WTC11 (cell line): ENCODE results near the gene SDHAF3. TPM values are rescaled to one million over a fixed set of nuclear protein-coding genes. Genes with fewer than 3 reads are reported as not detected.

Experiments used
- ATAC-seq: fragments of 200-7000 bp; cut with Tn5 transposase; 2 replicates; pipeline ENCODE4 v1.10.0; 2021; ENCODE audit warnings: mild to moderate bottlenecking, moderate library complexity
- CTCF ChIA-PET: fragments of 300-600 bp; sonication (Branson Sonifier 250); formaldehyde crosslinking; loops from one replicate; lab custom pipeline; 2021; ENCODE audit warnings: antibody characterized with exemption; lab: Charles Lee
- POLR2A ChIA-PET: fragments of 350-600 bp; sonication (Branson Sonifier 250); formaldehyde crosslinking; loops from one replicate; lab custom pipeline; 2021; ENCODE audit warnings: antibody characterized with exemption; lab: Charles Lee
- DNase-seq: peaks from one replicate; pipeline ENCODE4 v3.0.0; 2021; ENCODE audit warnings: low spot score
- H3K27ac Mint-ChIP-seq: 2 replicates; pipeline ENCODE4 v1.8.0; 2021; ENCODE audit warnings: mixed read lengths
- H3K27me3 Mint-ChIP-seq: 2 replicates; pipeline ENCODE4 v1.8.0; 2021; ENCODE audit warnings: low read depth, mild to moderate bottlenecking, moderate library complexity, mixed read lengths
- H3K36me3 Mint-ChIP-seq: 2 replicates; pipeline ENCODE4 v1.8.0; 2021; ENCODE audit warnings: mixed read lengths
- H3K4me1 Mint-ChIP-seq: 2 replicates; pipeline ENCODE4 v1.8.0; 2022; ENCODE audit warnings: mixed read lengths
- H3K4me3 Mint-ChIP-seq: 2 replicates; pipeline ENCODE4 v1.8.0; 2021; ENCODE audit warnings: mild to moderate bottlenecking, moderate library complexity, mixed read lengths
- H3K9me3 Mint-ChIP-seq: 2 replicates; pipeline ENCODE4 v1.8.0; 2021; ENCODE audit warnings: mixed read lengths
- ATF2 ChIP-seq: sonication (generic); formaldehyde crosslinking; IDR thresholded peaks from 2 replicates; pipeline ENCODE4 v1.8.1; 2022; ENCODE audit warnings: low read depth, missing genetic modification reagents, borderline replicate concordance
- CBFB ChIP-seq: sonication (generic); formaldehyde crosslinking; IDR thresholded peaks from 2 replicates; pipeline ENCODE4 v1.8.1; 2022; ENCODE audit warnings: mild to moderate bottlenecking, low read depth, missing genetic modification reagents
- ELF4 ChIP-seq: sonication (generic); formaldehyde crosslinking; IDR thresholded peaks from 2 replicates; pipeline ENCODE4 v1.8.1; 2022; ENCODE audit warnings: low read depth, mild to moderate bottlenecking, moderate library complexity, missing genetic modification reagents
- MAX ChIP-seq: sonication (generic); formaldehyde crosslinking; IDR thresholded peaks from 2 replicates; pipeline ENCODE4 v1.8.0; 2022; ENCODE audit warnings: mild to moderate bottlenecking, missing genetic modification reagents
- NFYB ChIP-seq: sonication (generic); formaldehyde crosslinking; conservative IDR thresholded peaks from 2 replicates; pipeline ENCODE4 v1.8.0; 2022; ENCODE audit warnings: low read depth, missing genetic modification reagents
- NR3C1 ChIP-seq: sonication (generic); formaldehyde crosslinking; conservative IDR thresholded peaks from 2 replicates; pipeline ENCODE4 v1.8.1; 2023; ENCODE audit warnings: low read depth, mild to moderate bottlenecking, missing genetic modification reagents
- RORB ChIP-seq: fragments of 250-450 bp; sonication (Bioruptor Pico); IDR thresholded peaks from 2 replicates; pipeline ENCODE4 v1.9.0; 2021; ENCODE audit warnings: mild to moderate bottlenecking
- SMAD3 ChIP-seq: sonication (generic); formaldehyde crosslinking; IDR thresholded peaks from 2 replicates; pipeline ENCODE4 v1.8.0; 2022; ENCODE audit warnings: missing genetic modification reagents, mild to moderate bottlenecking, borderline replicate concordance
- SP1 ChIP-seq: sonication (generic); formaldehyde crosslinking; conservative IDR thresholded peaks from 2 replicates; pipeline ENCODE4 v1.8.1; 2022; ENCODE audit warnings: missing genetic modification reagents
- STAT6 ChIP-seq: sonication (generic); formaldehyde crosslinking; conservative IDR thresholded peaks from 2 replicates; pipeline ENCODE4 v1.8.1; 2023; ENCODE audit warnings: mild to moderate bottlenecking, low read depth, missing genetic modification reagents, moderate library complexity
- TCF7 ChIP-seq: sonication (generic); formaldehyde crosslinking; IDR thresholded peaks from 2 replicates; pipeline ENCODE4 v1.8.0; 2022; ENCODE audit warnings: mild to moderate bottlenecking, low read depth, missing genetic modification reagents, moderate library complexity
- TEAD4 ChIP-seq: sonication (generic); formaldehyde crosslinking; IDR thresholded peaks from 2 replicates; pipeline ENCODE4 v1.8.0; 2022; ENCODE audit warnings: mild to moderate bottlenecking, missing genetic modification reagents
- USF1 ChIP-seq: sonication (generic); formaldehyde crosslinking; IDR thresholded peaks from 2 replicates; pipeline ENCODE4 v1.8.0; 2022; ENCODE audit warnings: mild to moderate bottlenecking, missing genetic modification reagents
- ZNF121 ChIP-seq: sonication (generic); formaldehyde crosslinking; IDR thresholded peaks from 2 replicates; pipeline ENCODE4 v1.8.0; 2023; ENCODE audit warnings: missing genetic modification reagents
- ZNF263 ChIP-seq: sonication (generic); formaldehyde crosslinking; IDR thresholded peaks from 2 replicates; pipeline ENCODE4 v1.8.1; 2022; ENCODE audit warnings: low read depth, mild to moderate bottlenecking, moderate library complexity, missing genetic modification reagents
- ZNF423 ChIP-seq: fragments of 250-450 bp; sonication (Bioruptor Pico); IDR thresholded peaks from 2 replicates; pipeline ENCODE4 v2.1.2; 2022; ENCODE audit warnings: mild to moderate bottlenecking, moderate library complexity
- ZNF532 ChIP-seq: fragments of 250-450 bp; sonication (Bioruptor Pico); IDR thresholded peaks from 2 replicates; pipeline ENCODE4 v1.9.0; 2021; ENCODE audit warnings: mild to moderate bottlenecking, borderline replicate concordance
- total RNA-seq: library from RNA; stranded (reverse); gene quantifications from 3 replicates; pipeline ENCODE4 v1.2.3, GENCODE V29; 2021
- TF ChIP-seq, protein P1 (sequence below): sonication (generic); formaldehyde crosslinking; IDR thresholded peaks from 2 replicates; pipeline ENCODE4 v1.8.0; 2023; ENCODE audit warnings: mild to moderate bottlenecking, missing genetic modification reagents
- TF ChIP-seq, protein P2 (sequence below): fragments of 250-450 bp; sonication (Bioruptor Pico); IDR thresholded peaks from 2 replicates; pipeline ENCODE4 v2.1.2; 2022; ENCODE audit warnings: mild to moderate bottlenecking, moderate library complexity

Gene SDHAF3
- total RNA-seq, 1 experiment from 2014 or later, result 32.0 TPM

DNA sequence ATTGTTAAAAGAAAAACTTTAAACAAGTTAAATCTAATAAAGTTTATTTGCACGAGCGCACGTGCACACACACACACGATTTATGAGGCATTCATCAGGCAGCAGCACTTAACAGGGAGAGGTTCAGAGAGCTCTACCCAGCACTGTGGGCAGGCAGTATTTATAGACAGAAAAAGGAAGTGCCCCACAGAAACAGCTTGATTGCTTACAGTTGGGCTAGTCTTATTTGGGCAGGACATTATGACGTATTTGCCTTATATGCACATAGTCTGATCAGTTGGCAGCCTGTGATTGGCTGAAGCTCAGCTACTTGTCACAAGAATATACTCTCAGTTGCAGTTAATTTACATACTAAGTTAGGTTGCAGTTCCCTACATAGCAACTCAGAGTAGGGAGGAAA is 1.2 kb upstream of the SDHAF3 start:
- H3K27me3 Mint-ChIP-seq, result peaks cover 12% of the 10 kb centered on the region
- peaks cover 28% of the 10 kb centered on the region for H3K4me1 Mint-ChIP-seq
- CTCF ChIA-PET, result interaction anchor here (1.5 to 1.6 kb wide), 2 partner anchors 12 to 897 kb away, joined by 3 to 5 read pairs; no protein-coding TSS in a partner anchor
- POLR2A ChIA-PET, result interaction anchor here (1.3 to 2.2 kb wide), 2 partner anchors 10 to 756 kb away, joined by 4 to 14 read pairs; partner anchors contain the start of gene ASNS
- H3K36me3 Mint-ChIP-seq, result no peaks in the 10 kb centered on the region
- ATAC-seq (no peak), DNase-seq (no peak)
- H3K27ac Mint-ChIP-seq, result no peak overlapping the region
- peak overlapping the region; percentile 97 for H3K4me3 Mint-ChIP-seq
- peaks cover 4% of the 10 kb centered on the region; the same call in 1 of the 2 replicates for H3K9me3 Mint-ChIP-seq
- TF ChIP-seq CBFB (CRISPR knock-in tag) (no peak), STAT6 (CRISPR knock-in tag) (no peak), TCF7 (CRISPR knock-in tag) (no peak), TEAD4 (CRISPR knock-in tag) (no peak), SMAD3 (CRISPR knock-in tag) (no peak), SP1 (CRISPR knock-in tag) (no peak), ZNF263 (CRISPR knock-in tag) (no peak), ATF2 (CRISPR knock-in tag) (no peak), NR3C1 (CRISPR knock-in tag) (no peak), ZNF532 (CRISPR knock-in tag) (no peak), ZNF121 (CRISPR knock-in tag) (no peak)
- TF ChIP-seq, protein P1, sequence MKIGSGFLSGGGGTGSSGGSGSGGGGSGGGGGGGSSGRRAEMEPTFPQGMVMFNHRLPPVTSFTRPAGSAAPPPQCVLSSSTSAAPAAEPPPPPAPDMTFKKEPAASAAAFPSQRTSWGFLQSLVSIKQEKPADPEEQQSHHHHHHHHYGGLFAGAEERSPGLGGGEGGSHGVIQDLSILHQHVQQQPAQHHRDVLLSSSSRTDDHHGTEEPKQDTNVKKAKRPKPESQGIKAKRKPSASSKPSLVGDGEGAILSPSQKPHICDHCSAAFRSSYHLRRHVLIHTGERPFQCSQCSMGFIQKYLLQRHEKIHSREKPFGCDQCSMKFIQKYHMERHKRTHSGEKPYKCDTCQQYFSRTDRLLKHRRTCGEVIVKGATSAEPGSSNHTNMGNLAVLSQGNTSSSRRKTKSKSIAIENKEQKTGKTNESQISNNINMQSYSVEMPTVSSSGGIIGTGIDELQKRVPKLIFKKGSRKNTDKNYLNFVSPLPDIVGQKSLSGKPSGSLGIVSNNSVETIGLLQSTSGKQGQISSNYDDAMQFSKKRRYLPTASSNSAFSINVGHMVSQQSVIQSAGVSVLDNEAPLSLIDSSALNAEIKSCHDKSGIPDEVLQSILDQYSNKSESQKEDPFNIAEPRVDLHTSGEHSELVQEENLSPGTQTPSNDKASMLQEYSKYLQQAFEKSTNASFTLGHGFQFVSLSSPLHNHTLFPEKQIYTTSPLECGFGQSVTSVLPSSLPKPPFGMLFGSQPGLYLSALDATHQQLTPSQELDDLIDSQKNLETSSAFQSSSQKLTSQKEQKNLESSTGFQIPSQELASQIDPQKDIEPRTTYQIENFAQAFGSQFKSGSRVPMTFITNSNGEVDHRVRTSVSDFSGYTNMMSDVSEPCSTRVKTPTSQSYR, result no peak

- ChIA-PET POLR2A (interaction anchor here (0.6 to 2.2 kb wide), 5 partner anchors 10 to 1439 kb away, joined by 3 to 14 read pairs (median 4); partner anchors contain the start of gene ASNS), CTCF (interaction anchor here (0.6 to 1.6 kb wide), 6 partner anchors 10 to 897 kb away, joined by 3 to 6 read pairs (median 4); no protein-coding TSS in a partner anchor)
- no peak for TF ChIP-seq NFYB (CRISPR knock-in tag)
- TF ChIP-seq RORB (CRISPR knock-in tag), result no peak
- no peak for TF ChIP-seq ELF4 (CRISPR knock-in tag)
- TF ChIP-seq USF1 (CRISPR knock-in tag), result no peak
- no peak for TF ChIP-seq MAX (CRISPR knock-in tag)
- TF ChIP-seq ZNF423 (CRISPR knock-in tag), result no peak
- TF ChIP-seq, protein P2, sequence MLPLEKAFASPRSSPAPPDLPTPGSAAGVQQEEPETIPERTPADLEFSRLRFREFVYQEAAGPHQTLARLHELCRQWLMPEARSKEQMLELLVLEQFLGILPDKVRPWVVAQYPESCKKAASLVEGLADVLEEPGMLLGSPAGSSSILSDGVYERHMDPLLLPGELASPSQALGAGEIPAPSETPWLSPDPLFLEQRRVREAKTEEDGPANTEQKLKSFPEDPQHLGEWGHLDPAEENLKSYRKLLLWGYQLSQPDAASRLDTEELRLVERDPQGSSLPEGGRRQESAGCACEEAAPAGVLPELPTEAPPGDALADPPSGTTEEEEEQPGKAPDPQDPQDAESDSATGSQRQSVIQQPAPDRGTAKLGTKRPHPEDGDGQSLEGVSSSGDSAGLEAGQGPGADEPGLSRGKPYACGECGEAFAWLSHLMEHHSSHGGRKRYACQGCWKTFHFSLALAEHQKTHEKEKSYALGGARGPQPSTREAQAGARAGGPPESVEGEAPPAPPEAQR, result no peak
- H3K4me3 Mint-ChIP-seq, result peak overlapping the region; percentile 97
- H3K27ac Mint-ChIP-seq, result peak overlapping the region; percentile 92
- no peak; the same call in 1 of the 2 replicates for ATAC-seq
- peaks cover 12% of the 10 kb centered on the region for H3K27me3 Mint-ChIP-seq
- peaks cover 1% of the 10 kb centered on the region for H3K36me3 Mint-ChIP-seq
- no peak for DNase-seq
- H3K9me3 Mint-ChIP-seq, result peaks cover 5% of the 10 kb centered on the region
- H3K4me1 Mint-ChIP-seq, result peaks cover 30% of the 10 kb centered on the region
Measured at GRCh38 chr7:97117035-97117371, 495 bp upstream of the SDHAF3 start.
